IMR-90 (cell line): ENCODE measurements around the gene LCMT2.

Experiments
- CHD1 ChIP-seq: IDR thresholded peaks from 2 replicates; pipeline ENCODE4 v1.6.1; 2012; ENCODE audit warnings: low read depth, low read length, improper control_type of control experiment
- CTCF ChIP-seq: conservative IDR thresholded peaks from 2 replicates; pipeline ENCODE4 v1.5.1; 2012; ENCODE audit warnings: mild to moderate bottlenecking, low read depth, low read length, improper control_type of control experiment
- FOS ChIP-seq: fragments of 150-350 bp; IDR thresholded peaks from 2 replicates; pipeline ENCODE4 v1.6.1; 2016; ENCODE audit warnings: low read depth, low read length
- MAFK ChIP-seq: IDR thresholded peaks from 2 replicates; pipeline ENCODE4 v1.6.1; 2012; ENCODE audit warnings: low read depth, low read length, improper control_type of control experiment
- POLR2A ChIP-seq: IDR thresholded peaks from 2 replicates; pipeline ENCODE4 v1.6.1; 2012; ENCODE audit warnings: mild to moderate bottlenecking, low read depth, low read length

GRCh38 chr15:43294091-43294706, 36.2 kb downstream of the LCMT2 start:
- TF ChIP-seq CTCF (no peak), CHD1 (no peak), POLR2A (no peak), MAFK (no peak), FOS (no peak)
